HepG2 (cell line): ENCODE results near the gene HSD3B7. TPM values are rescaled to one million over a fixed set of nuclear protein-coding genes. Genes with fewer than 3 reads are reported as not detected.

ENCODE experiments used
- ARID5B ChIP-seq: IDR thresholded peaks from 2 replicates; pipeline ENCODE4 v1.4.0; 2020; ENCODE audit warnings: mild to moderate bottlenecking, missing genetic modification reagents
- ATF6 ChIP-seq: sonication (generic); formaldehyde crosslinking; conservative IDR thresholded peaks from 2 replicates; pipeline ENCODE4 v1.4.0; 2020; ENCODE audit warnings: missing genetic modification reagents
- FOXO4 ChIP-seq: sonication (generic); formaldehyde crosslinking; conservative IDR thresholded peaks from 2 replicates; pipeline ENCODE4 v1.8.1; 2023; ENCODE audit warnings: missing genetic modification reagents
- HNRNPLL ChIP-seq: fragments of 200-400 bp; formaldehyde crosslinking; IDR thresholded peaks from 2 replicates; pipeline ENCODE4 v1.6.1; 2017; ENCODE audit warnings: mild to moderate bottlenecking, low read depth, low read length; ENCODE audit not compliant: poor library complexity, severe bottlenecking
- IKZF1 ChIP-seq: fragments of 450-650 bp; IDR thresholded peaks from 2 replicates; pipeline ENCODE4 v1.7.1; 2016
- MYC ChIP-seq: sonication (generic); formaldehyde crosslinking; IDR thresholded peaks from 2 replicates; pipeline ENCODE4 v1.9.0; 2021; ENCODE audit warnings: missing genetic modification reagents, borderline replicate concordance
- MYNN ChIP-seq: sonication (generic); formaldehyde crosslinking; IDR thresholded peaks from 2 replicates; pipeline ENCODE4 v1.4.0; 2020; ENCODE audit warnings: mild to moderate bottlenecking, low read depth, missing genetic modification reagents
- ONECUT2 ChIP-seq: sonication (generic); formaldehyde crosslinking; IDR thresholded peaks from 2 replicates; pipeline ENCODE4 v1.4.0; 2020; ENCODE audit warnings: missing genetic modification reagents
- PLRG1 ChIP-seq: fragments of 450-650 bp; conservative IDR thresholded peaks from 2 replicates; pipeline ENCODE4 v1.6.1; 2016
- ZBTB26 ChIP-seq: IDR thresholded peaks from 2 replicates; pipeline ENCODE4 v1.6.1; 2016; ENCODE audit warnings: missing compliant biosample characterization, missing genetic modification reagents, borderline replicate concordance
- ZBTB42 ChIP-seq: sonication (generic); formaldehyde crosslinking; IDR thresholded peaks from 2 replicates; pipeline ENCODE4 v1.5.0; 2020; ENCODE audit warnings: mild to moderate bottlenecking, missing genetic modification reagents
- ZNF12 ChIP-seq: sonication (generic); formaldehyde crosslinking; IDR thresholded peaks from 2 replicates; pipeline ENCODE4 v1.5.0; 2020; ENCODE audit warnings: missing genetic modification reagents
- ZNF431 ChIP-seq: sonication (generic); formaldehyde crosslinking; IDR thresholded peaks from 2 replicates; pipeline ENCODE4 v1.9.0; 2022; ENCODE audit warnings: missing genetic modification reagents, low read depth, mild to moderate bottlenecking, borderline replicate concordance
- ZNF670 ChIP-seq: sonication (generic); formaldehyde crosslinking; IDR thresholded peaks from 2 replicates; pipeline ENCODE4 v1.8.0; 2022; ENCODE audit warnings: mild to moderate bottlenecking, missing genetic modification reagents, borderline replicate concordance
- polyA plus RNA-seq, 8 experiments: library from polyadenylated mRNA; depleted of rRNA in 3 of 8; stranded (reverse) in 7 of 8; unstranded in 1 of 8; fragments of >200 nt; fragmentation: Illumina TruSeq in 4 of 8; extraction: Trizol in 4 of 8; gene quantifications; 2 replicates each; pipeline versions ENCODE4 v1.2.1 to v1.2.3, GENCODE V29; 2011 to 2016; ENCODE audit warnings: low read depth in 4 of 8, missing spikeins in 1 of 8, mixed read lengths in 1 of 8; ENCODE audit not compliant: insufficient read depth in 1 of 8
- total RNA-seq, 5 experiments: library from RNA; depleted of rRNA; stranded (reverse); fragments of >200 nt; fragmentation: Illumina TruSeq; extraction: Trizol; gene quantifications; 2 replicates each; pipeline ENCODE4 v1.2.3, GENCODE V29; 2016; ENCODE audit warnings: low read depth in 1 of 5
- TF ChIP-seq, protein P1 (sequence below): sonication (generic); formaldehyde crosslinking; IDR thresholded peaks from 2 replicates; pipeline ENCODE4 v1.9.0; 2022; ENCODE audit warnings: missing genetic modification reagents, mild to moderate bottlenecking, borderline replicate concordance

The HSD3B7 gene
- total and polyA plus RNA-seq, 2 of the 13 experiments (the other 11 are each of a cell fraction or from before 2014, with no cell fraction given): 32.9 to 69.7 TPM

GRCh38 chr16:30957456-30958174, 27.4 kb upstream of the HSD3B7 start, which contains the start of gene SETD1A (continued):
- TF ChIP-seq ONECUT2 (CRISPR knock-in tag) (0 out of 2 replicates have a peak, but pooled peaks have one; percentile 14), HNRNPLL (peak; percentile 69), IKZF1 (no peak), ZNF431 (CRISPR knock-in tag) (0 out of 2 replicates have a peak, but pooled peaks have one; percentile 56), ATF6 (CRISPR knock-in tag) (no peak), FOXO4 (CRISPR knock-in tag) (no peak), ZNF12 (CRISPR knock-in tag) (no peak; the same call in 1 of the 2 replicates), ARID5B (CRISPR knock-in tag) (peak; percentile 34), PLRG1 (no peak), ZNF670 (peak; percentile 12; the same call in 1 of the 2 replicates), MYC (peak; percentile 61; the same call in 1 of the 2 replicates), MYNN (CRISPR knock-in tag) (0 out of 2 replicates have a peak, but pooled peaks have one; percentile 22), ZBTB26 (CRISPR knock-in tag) (peak; percentile 80; the same call in 1 of the 2 replicates), ZBTB42 (CRISPR knock-in tag) (0 out of 2 replicates have a peak, but pooled peaks have one; percentile 21)
- TF ChIP-seq, protein P1, sequence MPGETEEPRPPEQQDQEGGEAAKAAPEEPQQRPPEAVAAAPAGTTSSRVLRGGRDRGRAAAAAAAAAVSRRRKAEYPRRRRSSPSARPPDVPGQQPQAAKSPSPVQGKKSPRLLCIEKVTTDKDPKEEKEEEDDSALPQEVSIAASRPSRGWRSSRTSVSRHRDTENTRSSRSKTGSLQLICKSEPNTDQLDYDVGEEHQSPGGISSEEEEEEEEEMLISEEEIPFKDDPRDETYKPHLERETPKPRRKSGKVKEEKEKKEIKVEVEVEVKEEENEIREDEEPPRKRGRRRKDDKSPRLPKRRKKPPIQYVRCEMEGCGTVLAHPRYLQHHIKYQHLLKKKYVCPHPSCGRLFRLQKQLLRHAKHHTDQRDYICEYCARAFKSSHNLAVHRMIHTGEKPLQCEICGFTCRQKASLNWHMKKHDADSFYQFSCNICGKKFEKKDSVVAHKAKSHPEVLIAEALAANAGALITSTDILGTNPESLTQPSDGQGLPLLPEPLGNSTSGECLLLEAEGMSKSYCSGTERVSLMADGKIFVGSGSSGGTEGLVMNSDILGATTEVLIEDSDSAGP: peak; percentile 80; the same call in 1 of the 2 replicates
